Activated T-helper 9 cell treated with anti-CD3 and anti-CD28 coated beads, Interleukin-2, amount 50 U/mL, for 16 hours (primary cell): Measurements from ENCODE around the gene DOCK6.

Experiments used
- DNase-seq: peaks from one replicate; pipeline ENCODE4 v3.0.0-alpha.2; 2020; ENCODE audit warnings: low read depth

DOCK6 gene

GRCh38 chr19:11278670-11279069, 16.3 kb upstream of the DOCK6 start:
- no peak for DNase-seq

- DNase-seq = no peak
Measured at GRCh38 chr19:11274533-11275086, 12.3 kb upstream of the DOCK6 start.

- DNase-seq = no peak
Measured at GRCh38 chr19:11273989-11274388, 11.7 kb upstream of the DOCK6 start.

GRCh38 chr19:11273296-11273695, 11.0 kb upstream of the DOCK6 start:
- DNase-seq = no peak

- DNase-seq = no peak
Measured at GRCh38 chr19:11269408-11269807, 7.1 kb upstream of the DOCK6 start.

- DNase-seq = no peak
Measured at GRCh38 chr19:11268783-11269267, 6.5 kb upstream of the DOCK6 start.

- no peak for DNase-seq
Measured at GRCh38 chr19:11267316-11268085, 5.2 kb upstream of the DOCK6 start.

GRCh38 chr19:11265785-11266236, 3.5 kb upstream of the DOCK6 start:
- DNase-seq = no peak

GRCh38 chr19:11265177-11265784, 3.0 kb upstream of the DOCK6 start:
- DNase-seq = no peak

- no peak for DNase-seq
Measured at GRCh38 chr19:11264452-11265176, 2.3 kb upstream of the DOCK6 start.

- no peak for DNase-seq
Measured at GRCh38 chr19:11263726-11264125, 1.4 kb upstream of the DOCK6 start.

- DNase-seq = no peak
Measured at GRCh38 chr19:11261431-11261970, 823 bp downstream of the DOCK6 start.

GRCh38 chr19:11260996-11261395, 1.3 kb downstream of the DOCK6 start:
- no peak for DNase-seq

- no peak for DNase-seq
Measured at GRCh38 chr19:11257846-11258380, 4.4 kb downstream of the DOCK6 start.

GRCh38 chr19:11256189-11256588, 6.1 kb downstream of the DOCK6 start:
- no peak for DNase-seq

GRCh38 chr19:11254666-11255065, 7.7 kb downstream of the DOCK6 start:
- no peak for DNase-seq

- no peak for DNase-seq
Measured at GRCh38 chr19:11252665-11253355, 9.5 kb downstream of the DOCK6 start.

GRCh38 chr19:11251650-11252314, 10.5 kb downstream of the DOCK6 start:
- no peak for DNase-seq

GRCh38 chr19:11251217-11251616, 11.1 kb downstream of the DOCK6 start:
- no peak for DNase-seq

- DNase-seq = no peak
Measured at GRCh38 chr19:11248852-11249251, 13.5 kb downstream of the DOCK6 start.

- DNase-seq = no peak
Measured at GRCh38 chr19:11247934-11248333, 14.4 kb downstream of the DOCK6 start.
